HEK293 (cell line): Measurements from ENCODE around the gene FNIP1.

ENCODE experiments used
- BCL11A ChIP-seq: fragments of 450-650 bp; formaldehyde crosslinking; IDR thresholded peaks from 2 replicates; pipeline ENCODE4 v1.5.1; 2016; ENCODE audit warnings: low read depth, missing biosample characterization, missing genetic modification characterization
- GFI1B ChIP-seq: fragments of 450-650 bp; formaldehyde crosslinking; IDR thresholded peaks from 2 replicates; pipeline ENCODE4 v1.5.1; 2016; ENCODE audit warnings: missing biosample characterization, missing genetic modification characterization
- GLIS2 ChIP-seq: fragments of 450-650 bp; formaldehyde crosslinking; IDR thresholded peaks from 2 replicates; pipeline ENCODE4 v1.5.1; 2016; ENCODE audit warnings: missing biosample characterization, missing genetic modification characterization
- KLF8 ChIP-seq: fragments of 450-650 bp; formaldehyde crosslinking; IDR thresholded peaks from 2 replicates; pipeline ENCODE4 v1.5.1; 2016; ENCODE audit warnings: missing biosample characterization, missing genetic modification characterization
- KLF9 ChIP-seq: fragments of 450-650 bp; formaldehyde crosslinking; IDR thresholded peaks from 2 replicates; pipeline ENCODE4 v1.5.1; 2016; ENCODE audit warnings: missing biosample characterization, missing genetic modification characterization, low read depth
- OSR2 ChIP-seq: fragments of 450-650 bp; formaldehyde crosslinking; IDR thresholded peaks from 2 replicates; pipeline ENCODE4 v1.5.1; 2016; ENCODE audit warnings: missing biosample characterization, missing genetic modification characterization
- SALL2 ChIP-seq: fragments of 450-650 bp; formaldehyde crosslinking; IDR thresholded peaks from 2 replicates; pipeline ENCODE4 v1.5.0; 2017; ENCODE audit warnings: missing biosample characterization, mild to moderate bottlenecking, missing genetic modification characterization, borderline replicate concordance
- ZBTB17 ChIP-seq: fragments of 450-650 bp; formaldehyde crosslinking; IDR thresholded peaks from 2 replicates; pipeline ENCODE4 v1.5.1; 2016; ENCODE audit warnings: missing biosample characterization, missing genetic modification characterization
- ZBTB7A ChIP-seq: fragments of 450-650 bp; formaldehyde crosslinking; IDR thresholded peaks from 2 replicates; pipeline ENCODE4 v1.5.1; 2016; ENCODE audit warnings: low read depth, missing biosample characterization, missing genetic modification characterization
- ZBTB8A ChIP-seq: fragments of 450-650 bp; formaldehyde crosslinking; IDR thresholded peaks from 2 replicates; pipeline ENCODE4 v1.5.1; 2016; ENCODE audit warnings: missing biosample characterization, missing genetic modification characterization
- ZNF140 ChIP-seq: fragments of 450-650 bp; formaldehyde crosslinking; IDR thresholded peaks from 2 replicates; pipeline ENCODE4 v1.5.1; 2016; ENCODE audit warnings: missing biosample characterization, missing genetic modification characterization
- ZNF202 ChIP-seq: fragments of 450-650 bp; formaldehyde crosslinking; IDR thresholded peaks from 2 replicates; pipeline ENCODE4 v1.5.1; 2016; ENCODE audit warnings: missing biosample characterization, missing genetic modification characterization, borderline replicate concordance
- ZNF266 ChIP-seq: fragments of 450-650 bp; formaldehyde crosslinking; IDR thresholded peaks from 2 replicates; pipeline ENCODE4 v1.5.1; 2016; ENCODE audit warnings: missing biosample characterization, missing genetic modification characterization, low read depth
- ZNF280D ChIP-seq: fragments of 450-650 bp; formaldehyde crosslinking; IDR thresholded peaks from 2 replicates; pipeline ENCODE4 v1.5.1; 2016; ENCODE audit warnings: missing biosample characterization, missing genetic modification characterization
- ZNF335 ChIP-seq: fragments of 450-650 bp; formaldehyde crosslinking; conservative IDR thresholded peaks from 2 replicates; pipeline ENCODE4 v1.5.1; 2016; ENCODE audit warnings: missing biosample characterization, missing genetic modification characterization
- ZNF362 ChIP-seq: fragments of 450-650 bp; formaldehyde crosslinking; IDR thresholded peaks from 2 replicates; pipeline ENCODE4 v1.5.1; 2016; ENCODE audit warnings: missing biosample characterization, missing genetic modification characterization
- ZNF398 ChIP-seq: fragments of 450-650 bp; formaldehyde crosslinking; IDR thresholded peaks from 2 replicates; pipeline ENCODE4 v1.5.1; 2017; ENCODE audit warnings: missing biosample characterization, missing genetic modification characterization
- ZNF404 ChIP-seq: fragments of 450-650 bp; formaldehyde crosslinking; IDR thresholded peaks from 2 replicates; pipeline ENCODE4 v1.5.1; 2017; ENCODE audit warnings: missing biosample characterization, missing genetic modification characterization
- ZNF449 ChIP-seq: fragments of 450-650 bp; formaldehyde crosslinking; IDR thresholded peaks from 2 replicates; pipeline ENCODE4 v1.5.1; 2017; ENCODE audit warnings: missing biosample characterization, mild to moderate bottlenecking, missing genetic modification characterization, moderate library complexity
- ZNF510 ChIP-seq: fragments of 450-650 bp; formaldehyde crosslinking; IDR thresholded peaks from 2 replicates; pipeline ENCODE4 v1.5.1; 2018; ENCODE audit warnings: mild to moderate bottlenecking, missing genetic modification characterization, missing biosample characterization; ENCODE audit not compliant: insufficient replicate concordance
- ZNF544 ChIP-seq: fragments of 450-650 bp; formaldehyde crosslinking; IDR thresholded peaks from 2 replicates; pipeline ENCODE4 v1.5.0; 2017; ENCODE audit warnings: missing biosample characterization, missing genetic modification characterization
- ZNF549 ChIP-seq: fragments of 450-650 bp; IDR thresholded peaks from 2 replicates; pipeline ENCODE4 v1.5.1; 2018; ENCODE audit warnings: missing biosample characterization, missing genetic modification characterization, mild to moderate bottlenecking, inconsistent platforms, moderate library complexity
- ZNF585B ChIP-seq: fragments of 450-650 bp; formaldehyde crosslinking; IDR thresholded peaks from 2 replicates; pipeline ENCODE4 v1.5.1; 2016; ENCODE audit warnings: missing biosample characterization, missing genetic modification characterization
- ZNF677 ChIP-seq: fragments of 450-650 bp; IDR thresholded peaks from 2 replicates; pipeline ENCODE4 v1.5.0; 2018; ENCODE audit warnings: missing biosample characterization, mild to moderate bottlenecking, missing genetic modification characterization, moderate library complexity
- ZNF707 ChIP-seq: fragments of 450-650 bp; formaldehyde crosslinking; IDR thresholded peaks from 2 replicates; pipeline ENCODE4 v1.5.1; 2016; ENCODE audit warnings: missing biosample characterization, missing genetic modification characterization
- TF ChIP-seq, protein P1 (sequence below): fragments of 450-650 bp; formaldehyde crosslinking; IDR thresholded peaks from 2 replicates; pipeline ENCODE4 v1.5.1; 2017; ENCODE audit warnings: missing biosample characterization, missing genetic modification characterization
- TF ChIP-seq, protein P2 (sequence below): fragments of 450-650 bp; IDR thresholded peaks from 2 replicates; pipeline ENCODE4 v1.5.1; 2018; ENCODE audit warnings: missing biosample characterization, mild to moderate bottlenecking, missing genetic modification characterization
- TF ChIP-seq, protein P3 (sequence below): fragments of 450-650 bp; formaldehyde crosslinking; IDR thresholded peaks from 2 replicates; pipeline ENCODE4 v1.5.1; 2016; ENCODE audit warnings: missing biosample characterization, missing genetic modification characterization

Gene FNIP1

DNA sequence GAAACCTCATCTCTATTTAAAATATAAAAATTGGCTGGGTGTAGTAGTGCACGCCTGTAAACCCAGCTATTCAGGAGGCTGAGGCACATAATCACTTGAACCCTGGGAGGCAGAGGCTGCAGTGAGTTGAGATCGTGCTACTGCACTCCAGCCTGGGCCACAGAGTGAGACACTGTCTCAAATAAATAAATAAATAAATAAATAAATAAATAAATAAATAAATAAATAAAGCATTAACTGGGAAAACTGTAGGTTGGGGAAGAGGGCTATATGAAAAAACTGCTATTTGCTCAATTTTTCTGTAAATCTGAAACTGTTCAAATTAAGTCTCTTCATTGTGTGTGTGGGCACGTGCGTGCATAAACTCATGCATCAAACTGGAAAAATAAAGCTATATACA, 101.9 kb downstream of the FNIP1 start (continued):
- TF ChIP-seq, protein P1, sequence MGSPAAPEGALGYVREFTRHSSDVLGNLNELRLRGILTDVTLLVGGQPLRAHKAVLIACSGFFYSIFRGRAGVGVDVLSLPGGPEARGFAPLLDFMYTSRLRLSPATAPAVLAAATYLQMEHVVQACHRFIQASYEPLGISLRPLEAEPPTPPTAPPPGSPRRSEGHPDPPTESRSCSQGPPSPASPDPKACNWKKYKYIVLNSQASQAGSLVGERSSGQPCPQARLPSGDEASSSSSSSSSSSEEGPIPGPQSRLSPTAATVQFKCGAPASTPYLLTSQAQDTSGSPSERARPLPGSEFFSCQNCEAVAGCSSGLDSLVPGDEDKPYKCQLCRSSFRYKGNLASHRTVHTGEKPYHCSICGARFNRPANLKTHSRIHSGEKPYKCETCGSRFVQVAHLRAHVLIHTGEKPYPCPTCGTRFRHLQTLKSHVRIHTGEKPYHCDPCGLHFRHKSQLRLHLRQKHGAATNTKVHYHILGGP: no peak
- TF ChIP-seq ZNF140 (tag by site-specific recombination) (peak; percentile 63; the same call in 1 of the 2 replicates), ZNF449 (no peak), ZNF362 (tag by site-specific recombination) (no peak), ZNF585B (no peak), BCL11A (tag by site-specific recombination) (no peak), KLF8 (tag by site-specific recombination) (no peak), ZBTB7A (tag by site-specific recombination) (no peak), ZBTB8A (tag by site-specific recombination) (peak; percentile 51; the same call in 1 of the 2 replicates), ZNF398 (tag by site-specific recombination) (no peak), ZNF549 (tag by site-specific recombination) (no peak), ZNF202 (tag by site-specific recombination) (peak; percentile 48; the same call in 1 of the 2 replicates), GFI1B (tag by site-specific recombination) (no peak), ZBTB17 (no peak), ZNF280D (tag by site-specific recombination) (no peak), OSR2 (tag by site-specific recombination) (no peak), SALL2 (tag by site-specific recombination) (no peak), ZNF677 (no peak), ZNF266 (tag by site-specific recombination) (peak; percentile 71; the same call in 1 of the 2 replicates), ZNF707 (no peak), ZNF510 (tag by site-specific recombination) (no peak), ZNF544 (tag by site-specific recombination) (no peak), ZNF404 (0 out of 2 replicates have a peak, but pooled peaks have one; percentile 21), KLF9 (tag by site-specific recombination) (no peak), GLIS2 (tag by site-specific recombination) (no peak), ZNF335 (tag by site-specific recombination) (no peak)
- TF ChIP-seq, protein P2, sequence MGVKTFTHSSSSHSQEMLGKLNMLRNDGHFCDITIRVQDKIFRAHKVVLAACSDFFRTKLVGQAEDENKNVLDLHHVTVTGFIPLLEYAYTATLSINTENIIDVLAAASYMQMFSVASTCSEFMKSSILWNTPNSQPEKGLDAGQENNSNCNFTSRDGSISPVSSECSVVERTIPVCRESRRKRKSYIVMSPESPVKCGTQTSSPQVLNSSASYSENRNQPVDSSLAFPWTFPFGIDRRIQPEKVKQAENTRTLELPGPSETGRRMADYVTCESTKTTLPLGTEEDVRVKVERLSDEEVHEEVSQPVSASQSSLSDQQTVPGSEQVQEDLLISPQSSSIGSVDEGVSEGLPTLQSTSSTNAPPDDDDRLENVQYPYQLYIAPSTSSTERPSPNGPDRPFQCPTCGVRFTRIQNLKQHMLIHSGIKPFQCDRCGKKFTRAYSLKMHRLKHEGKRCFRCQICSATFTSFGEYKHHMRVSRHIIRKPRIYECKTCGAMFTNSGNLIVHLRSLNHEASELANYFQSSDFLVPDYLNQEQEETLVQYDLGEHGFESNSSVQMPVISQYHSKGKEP: no peak
- TF ChIP-seq, protein P3, sequence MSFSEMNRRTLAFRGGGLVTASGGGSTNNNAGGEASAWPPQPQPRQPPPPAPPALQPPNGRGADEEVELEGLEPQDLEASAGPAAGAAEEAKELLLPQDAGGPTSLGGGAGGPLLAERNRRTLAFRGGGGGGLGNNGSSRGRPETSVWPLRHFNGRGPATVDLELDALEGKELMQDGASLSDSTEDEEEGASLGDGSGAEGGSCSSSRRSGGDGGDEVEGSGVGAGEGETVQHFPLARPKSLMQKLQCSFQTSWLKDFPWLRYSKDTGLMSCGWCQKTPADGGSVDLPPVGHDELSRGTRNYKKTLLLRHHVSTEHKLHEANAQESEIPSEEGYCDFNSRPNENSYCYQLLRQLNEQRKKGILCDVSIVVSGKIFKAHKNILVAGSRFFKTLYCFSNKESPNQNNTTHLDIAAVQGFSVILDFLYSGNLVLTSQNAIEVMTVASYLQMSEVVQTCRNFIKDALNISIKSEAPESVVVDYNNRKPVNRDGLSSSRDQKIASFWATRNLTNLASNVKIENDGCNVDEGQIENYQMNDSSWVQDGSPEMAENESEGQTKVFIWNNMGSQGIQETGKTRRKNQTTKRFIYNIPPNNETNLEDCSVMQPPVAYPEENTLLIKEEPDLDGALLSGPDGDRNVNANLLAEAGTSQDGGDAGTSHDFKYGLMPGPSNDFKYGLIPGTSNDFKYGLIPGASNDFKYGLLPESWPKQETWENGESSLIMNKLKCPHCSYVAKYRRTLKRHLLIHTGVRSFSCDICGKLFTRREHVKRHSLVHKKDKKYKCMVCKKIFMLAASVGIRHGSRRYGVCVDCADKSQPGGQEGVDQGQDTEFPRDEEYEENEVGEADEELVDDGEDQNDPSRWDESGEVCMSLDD: no peak
